Hematopoietic multipotent progenitor cell treated with erythropoietin and hydrocortisone succinate and interleukin-3 and kit ligand, for 15 days (in vitro differentiated cells): ENCODE data around the gene NR6A1.

Source experiments
- DNase-seq: peaks from one replicate; pipeline ENCODE4 v3.0.0-alpha.2; 2015; ENCODE audit warnings: low spot score

NR6A1 gene

GRCh38 chr9:124470306-124470705 is 300.8 kb downstream of the NR6A1 start:
- DNase-seq, result no peak

GRCh38 chr9:124469011-124469832 is 301.9 kb downstream of the NR6A1 start:
- DNase-seq, result no peak

- no peak for DNase-seq
Measured at GRCh38 chr9:124468061-124468740, 302.9 kb downstream of the NR6A1 start.

- no peak for DNase-seq
Measured at GRCh38 chr9:124467410-124468060, 303.6 kb downstream of the NR6A1 start.
